Immature natural killer cell (primary cell): Measurements from ENCODE around the gene SGMS2. TPM values are rescaled to one million over a fixed set of nuclear protein-coding genes. Genes with fewer than 3 reads are reported as not detected.
"Not testable (repeated sequence)": the region's sequence is repeated elsewhere in the genome, so short reads cannot be mapped to it uniquely, and the experiment has no call there.

Source experiments
- DNase-seq, 3 donors: peaks; one replicate each; pipeline ENCODE4 v3.0.0; 2022; ENCODE audit warnings: mixed read lengths in 1 of 3
- H3K27ac Mint-ChIP-seq, 6 donors: one replicate each; pipeline ENCODE4 v1.8.0; 2020; ENCODE audit warnings: mixed read lengths in 6 of 6, mild to moderate bottlenecking in 5 of 6, inconsistent platforms in 4 of 6, moderate library complexity in 3 of 6
- H3K27me3 Mint-ChIP-seq, 3 donors: one replicate each; pipeline ENCODE4 v1.8.0; 2020 to 2021; ENCODE audit warnings: low read depth in 3 of 3, mild to moderate bottlenecking in 3 of 3, mixed read lengths in 3 of 3, moderate library complexity in 3 of 3, inconsistent platforms in 1 of 3
- H3K36me3 Mint-ChIP-seq, 3 donors: one replicate each; pipeline ENCODE4 v1.8.0; 2020; ENCODE audit warnings: mixed read lengths in 3 of 3, inconsistent platforms in 2 of 3, mild to moderate bottlenecking in 2 of 3
- H3K4me1 Mint-ChIP-seq, 2 donors: one replicate each; pipeline ENCODE4 v1.8.0; 2020; ENCODE audit warnings: inconsistent platforms in 2 of 2, mild to moderate bottlenecking in 2 of 2, mixed read lengths in 2 of 2, moderate library complexity in 1 of 2
- H3K4me3 Mint-ChIP-seq, 5 donors: one replicate each; pipeline ENCODE4 v1.8.0; 2020; ENCODE audit warnings: mild to moderate bottlenecking in 5 of 5, mixed read lengths in 5 of 5, inconsistent platforms in 3 of 5, moderate library complexity in 3 of 5
- H3K9me3 Mint-ChIP-seq, 6 donors: one replicate each; pipeline ENCODE4 v1.8.0; 2020; ENCODE audit warnings: mild to moderate bottlenecking in 6 of 6, mixed read lengths in 6 of 6, inconsistent platforms in 4 of 6, moderate library complexity in 3 of 6
- polyA plus RNA-seq, 3 donors: library from polyadenylated mRNA; unstranded; fragments of 300-500 nt; fragmentation: Illumina TruSeq; gene quantifications; one replicate each; pipeline ENCODE4 v1.2.3, GENCODE V29; 2021

The SGMS2 gene
- polyA plus RNA-seq, 3 donors from 2014 or later: 0.56 TPM; not detected in 2

- Mint-ChIP-seq H3K9me3 (peaks cover 0 to 8% (median 5%) of the 10 kb centered on the region in 6 donors), H3K4me1 (no peaks in the 10 kb centered on the region), H3K4me3 (no peak overlapping the region), H3K27me3 (peaks cover 3 to 18% (median 8%) of the 10 kb centered on the region in 3 donors), H3K27ac (no peak overlapping the region), H3K36me3 (no peaks in the 10 kb centered on the region)
- no peak for DNase-seq
These were observed 98.0 kb downstream of the SGMS2 start for GRCh38 chr4:107922486-107923473.

- H3K36me3 Mint-ChIP-seq, H3K27ac Mint-ChIP-seq, H3K4me1 Mint-ChIP-seq, H3K9me3 Mint-ChIP-seq, H3K27me3 Mint-ChIP-seq, H3K4me3 Mint-ChIP-seq, DNase-seq: not testable (repeated sequence)
These were observed 101.0 kb downstream of the SGMS2 start for GRCh38 chr4:107925713-107926112.

GRCh38 chr4:107926875-107927274 lies 102.1 kb downstream of the SGMS2 start:
- DNase-seq, H3K36me3 Mint-ChIP-seq, H3K27me3 Mint-ChIP-seq, H3K4me1 Mint-ChIP-seq, H3K4me3 Mint-ChIP-seq, H3K9me3 Mint-ChIP-seq, H3K27ac Mint-ChIP-seq: not testable (repeated sequence)

- H3K36me3 Mint-ChIP-seq: peaks cover 0 to 4% (median 0%) of the 10 kb centered on the region in 3 donors
- peak within 1 kb of the TSS; percentile 77 to 93 (median 90) for H3K27ac Mint-ChIP-seq
- DNase-seq: peak; percentile 85 to 86 (median 85)
- H3K4me3 Mint-ChIP-seq: peak within 1 kb of the TSS; percentile 89 to 96 (median 94)
- H3K9me3 Mint-ChIP-seq: no peaks in the 10 kb centered on the region
- H3K27me3 Mint-ChIP-seq: peaks cover 0 to 10% (median 5%) of the 10 kb centered on the region in 3 donors
- peaks cover 16 to 21% of the 10 kb centered on the region in 2 donors for H3K4me1 Mint-ChIP-seq
These were observed 106.4 kb downstream of the SGMS2 start, which contains the start of gene CYP2U1 for GRCh38 chr4:107930821-107931774. CYP2U1 (plus strand) TSS chr4:107931549; CDS start chr4:107931644, 95 bp downstream.

GRCh38 chr4:107931775-107932321 lies 107.1 kb downstream of the SGMS2 start:
- Mint-ChIP-seq H3K27me3 (peaks cover 0 to 10% (median 5%) of the 10 kb centered on the region in 3 donors), H3K4me3 (peak overlapping the region; percentile 83 to 89 (median 87)), H3K9me3 (no peaks in the 10 kb centered on the region), H3K36me3 (peaks cover 0 to 4% (median 0%) of the 10 kb centered on the region in 3 donors), H3K4me1 (peaks cover 16 to 21% of the 10 kb centered on the region in 2 donors), H3K27ac (peak overlapping the region in 5 of 6 donors; percentile 52 to 70 (median 57))
- DNase-seq: no peak

- no peaks in the 10 kb centered on the region for H3K9me3 Mint-ChIP-seq
- H3K36me3 Mint-ChIP-seq: peaks cover 0 to 10% (median 5%) of the 10 kb centered on the region in 3 donors
- H3K4me1 Mint-ChIP-seq: peaks cover 16 to 21% of the 10 kb centered on the region in 2 donors
- no peak overlapping the region for H3K27ac Mint-ChIP-seq
- no peak for DNase-seq
- no peak overlapping the region for H3K4me3 Mint-ChIP-seq
- peaks cover 0 to 6% (median 5%) of the 10 kb centered on the region in 3 donors for H3K27me3 Mint-ChIP-seq
These were observed 110.5 kb downstream of the SGMS2 start for GRCh38 chr4:107935246-107935645.

GRCh38 chr4:107937040-107937439 lies 112.3 kb downstream of the SGMS2 start:
- Mint-ChIP-seq H3K36me3 (peaks cover 0 to 10% (median 8%) of the 10 kb centered on the region in 3 donors), H3K4me1 (peaks cover 8 to 11% of the 10 kb centered on the region in 2 donors), H3K27me3 (peaks cover 0 to 3% (median 3%) of the 10 kb centered on the region in 3 donors), H3K4me3 (no peak overlapping the region), H3K9me3 (no peaks in the 10 kb centered on the region), H3K27ac (peak overlapping the region in 1 of 6 donors; percentile 13)
- no peak for DNase-seq

GRCh38 chr4:107939307-107939706 lies 114.6 kb downstream of the SGMS2 start:
- Mint-ChIP-seq H3K4me1 (no peaks in the 10 kb centered on the region), H3K27me3 (no peaks in the 10 kb centered on the region), H3K36me3 (peaks cover 0 to 10% (median 8%) of the 10 kb centered on the region in 3 donors), H3K27ac (no peak overlapping the region), H3K9me3 (no peaks in the 10 kb centered on the region), H3K4me3 (no peak overlapping the region)
- no peak for DNase-seq

- Mint-ChIP-seq H3K27ac (no peak overlapping the region), H3K4me1 (no peaks in the 10 kb centered on the region), H3K4me3 (no peak overlapping the region), H3K27me3 (peaks cover 0 to under 1% (median 0%) of the 10 kb centered on the region in 3 donors), H3K36me3 (peaks cover 13 to 37% (median 23%) of the 10 kb centered on the region in 3 donors), H3K9me3 (no peaks in the 10 kb centered on the region)
- DNase-seq: no peak
These were observed 121.1 kb downstream of the SGMS2 start for GRCh38 chr4:107945809-107946208.

- no peaks in the 10 kb centered on the region for H3K4me1 Mint-ChIP-seq
- H3K27ac Mint-ChIP-seq: no peak overlapping the region
- H3K36me3 Mint-ChIP-seq: peaks cover 23 to 38% (median 27%) of the 10 kb centered on the region in 3 donors
- H3K9me3 Mint-ChIP-seq: peaks cover 0 to 10% (median 8%) of the 10 kb centered on the region in 6 donors
- H3K4me3 Mint-ChIP-seq: no peak overlapping the region
- peaks cover 0 to 9% (median 1%) of the 10 kb centered on the region in 3 donors for H3K27me3 Mint-ChIP-seq
- DNase-seq: no peak
These were observed 126.2 kb downstream of the SGMS2 start for GRCh38 chr4:107950746-107951540.

GRCh38 chr4:107951551-107951950 lies 126.8 kb downstream of the SGMS2 start:
- DNase-seq: no peak
- no peak overlapping the region for H3K27ac Mint-ChIP-seq
- peaks cover 25 to 37% (median 29%) of the 10 kb centered on the region in 3 donors for H3K36me3 Mint-ChIP-seq

GRCh38 chr4:107956011-107956410 lies 131.3 kb downstream of the SGMS2 start:
- Mint-ChIP-seq H3K4me1 (no peaks in the 10 kb centered on the region), H3K27ac (no peak overlapping the region), H3K36me3 (peaks cover 5 to 20% (median 15%) of the 10 kb centered on the region in 3 donors), H3K4me3 (no peak overlapping the region), H3K9me3 (peaks cover 8 to 23% (median 16%) of the 10 kb centered on the region in 6 donors), H3K27me3 (peaks cover 0 to 19% (median 0%) of the 10 kb centered on the region in 3 donors)
- no peak for DNase-seq

More at GRCh38 chr4:107951551-107951950, 126.8 kb downstream of the SGMS2 start:
- no peaks in the 10 kb centered on the region for H3K4me1 Mint-ChIP-seq
- H3K4me3 Mint-ChIP-seq: no peak overlapping the region
- peaks cover 0 to 11% (median 1%) of the 10 kb centered on the region in 3 donors for H3K27me3 Mint-ChIP-seq
- peaks cover 5 to 16% (median 13%) of the 10 kb centered on the region in 6 donors for H3K9me3 Mint-ChIP-seq
